Endothelial cell of umbilical vein (primary cell): ENCODE data around the gene SLC66A2. TPM values are rescaled to one million over a fixed set of nuclear protein-coding genes. Genes with fewer than 3 reads are reported as not detected.

Experiments used
- BruUV-seq: library from RNA; stranded (reverse); fragments of 400-500 nt; replicated peaks from 2 replicates; lab custom pipeline; 2021; lab: Mats Ljungman, UMichigan
- CTCF ChIA-PET: fragments of 300-600, 350-600 bp; sonication (Branson Sonifier 250); formaldehyde crosslinking; loops from one replicate; lab custom pipeline; 2021; ENCODE audit warnings: antibody characterized with exemption, inconsistent platforms; lab: Charles Lee
- POLR2A ChIA-PET: fragments of 300-600, 350-600 bp; sonication (Branson Sonifier 250); formaldehyde crosslinking; loops from one replicate; lab custom pipeline; 2021; ENCODE audit warnings: antibody characterized with exemption, inconsistent platforms; lab: Charles Lee
- DNase-seq: peaks from one replicate; pipeline ENCODE4 v3.0.0-alpha.2; 2011; ENCODE audit warnings: low read depth, low spot score
- FAIRE-seq: peaks from 2 replicates; lab custom pipeline; 2011; peaks lifted over from hg19 to GRCh38; lab: Jason Lieb, UNC
- H2AFZ ChIP-seq: 2 replicates; pipeline ENCODE4 v1.6.0; 2012; ENCODE audit warnings: low read depth, low read length, control low read depth, inconsistent platforms
- H3K27ac ChIP-seq: 2 replicates; pipeline ENCODE4 v1.5.1; 2011; ENCODE audit warnings: low read depth, mild to moderate bottlenecking, control low read depth, low read length, moderate library complexity; ENCODE audit not compliant: insufficient read depth
- H3K27me3 ChIP-seq, 2 experiments: 2 replicates each; pipeline versions ENCODE4 v1.6.0 to v1.6.1; 2011; ENCODE audit warnings: low read length in 2 of 2, mixed read lengths in 1 of 2; ENCODE audit not compliant: control insufficient read depth in 2 of 2, insufficient read depth in 2 of 2
- H3K36me3 ChIP-seq, 2 experiments: 2 replicates in 1 of 2; 3 replicates in 1 of 2; pipeline ENCODE4 v1.5.1; 2011; ENCODE audit warnings: low read length in 2 of 2, mild to moderate bottlenecking in 1 of 2, moderate library complexity in 1 of 2; ENCODE audit not compliant: control insufficient read depth in 2 of 2, insufficient read depth in 2 of 2; ENCODE audit errors: extremely low read depth in 1 of 2
- H3K4me1 ChIP-seq: 3 replicates; pipeline ENCODE4 v1.5.1; 2011; ENCODE audit warnings: mild to moderate bottlenecking, low read length; ENCODE audit not compliant: control insufficient read depth, insufficient read depth; ENCODE audit errors: extremely low read depth
- H3K4me2 ChIP-seq: 2 replicates; pipeline ENCODE4 v1.6.1; 2011; ENCODE audit warnings: low read length, control low read depth, mixed read lengths; ENCODE audit not compliant: insufficient read depth
- H3K4me3 ChIP-seq, 3 experiments: fragments of 200-600 bp in 1 of 3; sonication (generic), shearing (Covaris generic) in 1 of 3; replicated peaks in 1 of 3; 2 replicates each; pipeline ENCODE4 v1.5.1; 2011 to 2016; ENCODE audit warnings: control low read depth in 3 of 3, low read length in 3 of 3, mild to moderate bottlenecking in 2 of 3, inconsistent platforms in 1 of 3, low read depth in 1 of 3, moderate library complexity in 1 of 3; ENCODE audit not compliant: insufficient read depth in 1 of 3
- H3K79me2 ChIP-seq: 2 replicates; pipeline ENCODE4 v1.6.0; 2012; ENCODE audit warnings: low read length, inconsistent platforms; ENCODE audit not compliant: control insufficient read depth, insufficient read depth
- H3K9ac ChIP-seq: replicated peaks from 2 replicates; pipeline ENCODE3; 2011; ENCODE audit warnings: low read length, control low read depth; ENCODE audit not compliant: insufficient read depth; ENCODE audit errors: extremely low read depth
- H3K9me1 ChIP-seq: replicated peaks from 3 replicates; pipeline ENCODE4 v1.6.0; 2011; ENCODE audit warnings: mild to moderate bottlenecking, low read length; ENCODE audit not compliant: control insufficient read depth, insufficient read depth; ENCODE audit errors: extremely low read depth
- H3K9me3 ChIP-seq: replicated peaks from 2 replicates; pipeline ENCODE4 v1.5.1; 2012; ENCODE audit warnings: low read length, inconsistent platforms; ENCODE audit not compliant: control insufficient read depth, insufficient read depth
- H4K20me1 ChIP-seq: replicated peaks from 2 replicates; pipeline ENCODE3; 2011; ENCODE audit warnings: mild to moderate bottlenecking, low read length; ENCODE audit not compliant: control insufficient read depth, insufficient read depth; ENCODE audit errors: extremely low read depth
- EZH2 ChIP-seq: IDR thresholded peaks from 2 replicates; pipeline ENCODE4 v1.6.1; 2012; ENCODE audit warnings: borderline replicate concordance, low read depth, mild to moderate bottlenecking, moderate library complexity, low read length, inconsistent platforms; ENCODE audit not compliant: severe bottlenecking
- FOS ChIP-seq: IDR thresholded peaks from 2 replicates; pipeline ENCODE4 v1.6.1; 2011; ENCODE audit warnings: mild to moderate bottlenecking, low read length, moderate library complexity, borderline replicate concordance; ENCODE audit not compliant: insufficient read depth
- GATA2 ChIP-seq: IDR thresholded peaks from 2 replicates; pipeline ENCODE4 v1.7.0; 2011; ENCODE audit warnings: low read depth, mild to moderate bottlenecking, moderate library complexity, mixed read lengths, low read length; ENCODE audit not compliant: insufficient read length, insufficient read depth
- JUN ChIP-seq: IDR thresholded peaks from 2 replicates; pipeline ENCODE4 v1.6.1; 2011; ENCODE audit warnings: borderline replicate concordance, low read depth; ENCODE audit not compliant: insufficient read length, insufficient read depth
- MYC ChIP-seq: IDR thresholded peaks from one replicate; pipeline ENCODE4 v1.6.1; 2011; ENCODE audit warnings: mild to moderate bottlenecking, low read depth, low read length
- POLR2A ChIP-seq: IDR thresholded peaks from 2 replicates; pipeline ENCODE4 v1.6.1; 2012; ENCODE audit warnings: low read depth, mild to moderate bottlenecking, control low read depth, low read length
- POLR2AphosphoS5 ChIP-seq: IDR thresholded peaks from 2 replicates; pipeline ENCODE4 v1.6.1; 2012; ENCODE audit warnings: low read depth, mild to moderate bottlenecking, control low read depth, low read length, moderate library complexity; ENCODE audit not compliant: insufficient read depth
- dilution Hi-C: fragments of 300-500 bp; cut with MboI; formaldehyde crosslinking; loops from one replicate; pipeline ENCODE4 v1.15.0; 2019; ENCODE audit warnings: low sequenced_read_pairs; ENCODE audit not compliant: extremely low pct_ligation_motif_present
- intact Hi-C: fragments of 100-400 bp; cut with micrococcal nuclease; formaldehyde crosslinking; loops from one replicate; pipeline ENCODE4 v1.10.0; 2022
- polyA plus RNA-seq, 4 experiments: library from polyadenylated mRNA; depleted of rRNA in 3 of 4; stranded (reverse) in 3 of 4; unstranded in 1 of 4; fragments of >200 nt; gene quantifications; 2 replicates each; pipeline versions ENCODE4 v1.2.1 to v1.2.3, GENCODE V29; 2011 to 2012; ENCODE audit warnings: missing spikeins in 1 of 4
- total RNA-seq: library from RNA; stranded (reverse); gene quantifications from 2 replicates; pipeline ENCODE4 v1.2.3, GENCODE V29; 2021
- TF ChIP-seq, protein P1 (sequence below), 2 donors: IDR thresholded peaks; 1 replicate in 1 of 2; 2 replicates in 1 of 2; pipeline ENCODE4 v1.5.1; 2011; ENCODE audit warnings: low read length in 2 of 2, mild to moderate bottlenecking in 2 of 2, moderate library complexity in 2 of 2, control low read depth in 1 of 2, inconsistent platforms in 1 of 2, low read depth in 1 of 2; ENCODE audit not compliant: insufficient read depth in 1 of 2; ENCODE audit errors: extremely low read depth in 1 of 2
- TF ChIP-seq, protein P2 (sequence below): IDR thresholded peaks from 2 replicates; pipeline ENCODE4 v1.6.1; 2011; ENCODE audit not compliant: insufficient read depth, insufficient read length

Gene SLC66A2
- total and polyA plus RNA-seq, 2 donors (not counting 3 experiments of a cell fraction or from before 2014, with no cell fraction given) = 32.5 to 37.1 TPM

DNA sequence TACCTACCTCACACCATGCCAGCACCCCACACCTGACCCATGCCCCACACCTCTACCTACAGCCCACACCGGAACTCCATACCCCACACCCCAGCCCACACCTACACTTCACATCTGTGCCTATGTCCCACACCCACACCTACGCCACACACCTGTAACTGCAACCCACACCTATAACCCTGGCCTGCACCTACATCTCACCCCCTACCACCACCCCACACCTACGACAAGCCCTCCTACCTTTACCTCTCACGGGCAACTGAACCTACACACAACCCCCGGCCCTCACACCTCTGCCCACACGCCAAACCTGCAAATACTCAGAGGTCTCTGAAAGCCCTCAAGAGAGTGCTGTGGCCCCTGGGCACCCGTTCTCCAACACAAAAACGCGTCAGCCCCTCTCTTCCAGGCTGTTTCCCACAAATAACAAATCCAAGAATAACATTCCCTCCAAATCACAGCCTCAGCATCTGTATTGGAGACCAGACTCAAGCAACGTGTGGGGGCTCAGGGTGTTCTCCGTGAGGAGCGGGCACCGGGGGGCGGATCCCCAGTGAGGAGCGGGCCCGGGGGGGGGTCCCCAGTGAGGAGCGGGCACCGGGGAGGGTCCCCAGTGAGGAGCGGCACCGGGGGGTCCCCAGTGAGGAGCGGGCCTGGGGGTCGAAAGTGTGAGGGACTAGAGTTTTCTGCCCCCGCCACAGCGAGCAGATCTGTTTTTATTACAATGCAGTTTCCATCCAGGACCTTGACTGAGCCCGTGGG, 33.4 kb downstream of the SLC66A2 start:
- DNase-seq = no peak
- Histone ChIP-seq H3K27ac (no peak overlapping the region), H3K27me3 (no peaks in the 10 kb centered on the region), H3K9me1 (no peaks in the 10 kb centered on the region), H3K9ac (no peak overlapping the region), H4K20me1 (no peaks in the 10 kb centered on the region), H3K4me1 (no peaks in the 10 kb centered on the region), H2AFZ (no peak overlapping the region), H3K9me3 (no peaks in the 10 kb centered on the region), H3K4me2 (no peak overlapping the region), H3K36me3 (peaks cover 0 to 7% of the 10 kb centered on the region in 2 experiments), H3K79me2 (no peaks in the 10 kb centered on the region), H3K4me3 (no peak overlapping the region)
- CTCF ChIA-PET = no interaction called here
- no peak for FAIRE-seq
- TF ChIP-seq POLR2AphosphoS5 (no peak), GATA2 (no peak), JUN (no peak), MYC (no peak), POLR2A (no peak), FOS (no peak), EZH2 (no peak)
- TF ChIP-seq, protein P1, sequence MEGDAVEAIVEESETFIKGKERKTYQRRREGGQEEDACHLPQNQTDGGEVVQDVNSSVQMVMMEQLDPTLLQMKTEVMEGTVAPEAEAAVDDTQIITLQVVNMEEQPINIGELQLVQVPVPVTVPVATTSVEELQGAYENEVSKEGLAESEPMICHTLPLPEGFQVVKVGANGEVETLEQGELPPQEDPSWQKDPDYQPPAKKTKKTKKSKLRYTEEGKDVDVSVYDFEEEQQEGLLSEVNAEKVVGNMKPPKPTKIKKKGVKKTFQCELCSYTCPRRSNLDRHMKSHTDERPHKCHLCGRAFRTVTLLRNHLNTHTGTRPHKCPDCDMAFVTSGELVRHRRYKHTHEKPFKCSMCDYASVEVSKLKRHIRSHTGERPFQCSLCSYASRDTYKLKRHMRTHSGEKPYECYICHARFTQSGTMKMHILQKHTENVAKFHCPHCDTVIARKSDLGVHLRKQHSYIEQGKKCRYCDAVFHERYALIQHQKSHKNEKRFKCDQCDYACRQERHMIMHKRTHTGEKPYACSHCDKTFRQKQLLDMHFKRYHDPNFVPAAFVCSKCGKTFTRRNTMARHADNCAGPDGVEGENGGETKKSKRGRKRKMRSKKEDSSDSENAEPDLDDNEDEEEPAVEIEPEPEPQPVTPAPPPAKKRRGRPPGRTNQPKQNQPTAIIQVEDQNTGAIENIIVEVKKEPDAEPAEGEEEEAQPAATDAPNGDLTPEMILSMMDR (IDR thresholded peaks at IDR 0.05; ENCODE audit: extremely low read depth in 1 of 2, insufficient read depth in 1 of 2, low read depth in 1 of 2, low read length in 2 of 2) = no peak
- TF ChIP-seq, protein P2, sequence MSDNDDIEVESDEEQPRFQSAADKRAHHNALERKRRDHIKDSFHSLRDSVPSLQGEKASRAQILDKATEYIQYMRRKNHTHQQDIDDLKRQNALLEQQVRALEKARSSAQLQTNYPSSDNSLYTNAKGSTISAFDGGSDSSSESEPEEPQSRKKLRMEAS = no peak
- no TSS peak for BruUV-seq
- POLR2A ChIA-PET = no interaction called here
- dilution Hi-C loops (no loop called here), intact Hi-C loops (no loop called here)
